Measurements from ENCODE around the gene GOLGA8K.
"Not testable (repeated sequence)": the region's sequence is repeated elsewhere in the genome, so short reads cannot be mapped to it uniquely, and the experiment has no call there.

DNA sequence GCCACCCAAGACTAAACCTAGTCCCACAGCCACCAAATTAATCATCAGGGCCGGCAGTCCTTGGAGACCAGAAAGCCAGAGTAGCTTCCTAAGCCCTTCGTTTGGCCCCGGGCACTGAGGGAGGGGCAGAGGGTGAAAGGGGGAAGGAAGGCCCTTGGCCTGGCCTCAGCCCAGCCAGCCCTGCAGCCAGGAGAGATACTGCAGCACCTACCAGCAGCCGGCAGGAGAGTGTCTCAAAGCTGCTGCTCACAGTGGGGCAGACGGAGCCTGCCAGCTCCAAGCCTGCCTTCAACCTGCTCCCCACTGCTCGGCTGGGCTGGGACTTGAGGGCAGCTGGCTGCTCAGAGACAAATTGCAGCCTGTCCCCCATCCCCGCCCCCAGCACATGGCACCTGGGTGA lies 50.3 kb downstream of the GOLGA8K start:
- TF ChIP-seq, protein P1, sequence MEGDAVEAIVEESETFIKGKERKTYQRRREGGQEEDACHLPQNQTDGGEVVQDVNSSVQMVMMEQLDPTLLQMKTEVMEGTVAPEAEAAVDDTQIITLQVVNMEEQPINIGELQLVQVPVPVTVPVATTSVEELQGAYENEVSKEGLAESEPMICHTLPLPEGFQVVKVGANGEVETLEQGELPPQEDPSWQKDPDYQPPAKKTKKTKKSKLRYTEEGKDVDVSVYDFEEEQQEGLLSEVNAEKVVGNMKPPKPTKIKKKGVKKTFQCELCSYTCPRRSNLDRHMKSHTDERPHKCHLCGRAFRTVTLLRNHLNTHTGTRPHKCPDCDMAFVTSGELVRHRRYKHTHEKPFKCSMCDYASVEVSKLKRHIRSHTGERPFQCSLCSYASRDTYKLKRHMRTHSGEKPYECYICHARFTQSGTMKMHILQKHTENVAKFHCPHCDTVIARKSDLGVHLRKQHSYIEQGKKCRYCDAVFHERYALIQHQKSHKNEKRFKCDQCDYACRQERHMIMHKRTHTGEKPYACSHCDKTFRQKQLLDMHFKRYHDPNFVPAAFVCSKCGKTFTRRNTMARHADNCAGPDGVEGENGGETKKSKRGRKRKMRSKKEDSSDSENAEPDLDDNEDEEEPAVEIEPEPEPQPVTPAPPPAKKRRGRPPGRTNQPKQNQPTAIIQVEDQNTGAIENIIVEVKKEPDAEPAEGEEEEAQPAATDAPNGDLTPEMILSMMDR (IDR thresholded peaks at IDR 0.05) = not testable (repeated sequence)
- not testable (repeated sequence) for TF ChIP-seq POLR2A (IDR thresholded peaks at IDR 0.05)

All from heart left ventricle (tissue), 13 donors.